Hair follicular keratinocyte (primary cell): Measurements from ENCODE around the gene LRRC74A. TPM values are rescaled to one million over a fixed set of nuclear protein-coding genes. Genes with fewer than 3 reads are reported as not detected.

ENCODE experiments used
- total RNA-seq: library from RNA; depleted of rRNA; stranded (reverse); fragments of >200 nt; gene quantifications from 2 replicates; pipeline ENCODE4 v1.2.3, GENCODE V29; 2015

The LRRC74A gene
- total RNA-seq = not detected in 2 replicates

DNA sequence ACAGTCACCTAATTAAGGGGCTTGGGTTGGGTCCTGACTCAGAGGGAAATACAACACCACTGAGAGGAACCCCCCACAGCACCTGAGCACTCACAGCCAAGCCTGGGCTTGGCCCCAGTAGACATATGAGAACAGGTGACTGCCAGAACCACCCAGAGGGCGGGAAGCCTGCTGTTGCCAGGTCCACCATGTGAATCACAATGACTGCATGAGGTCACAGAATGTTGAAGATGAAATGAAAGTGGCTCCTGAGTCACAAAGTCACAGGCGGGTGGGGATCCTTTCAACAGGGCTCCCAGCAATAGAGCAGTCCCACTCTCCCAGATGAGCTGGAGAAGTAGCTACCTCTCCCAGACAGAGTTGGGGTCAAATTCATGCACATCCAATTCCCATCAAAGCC, at the start of gene LRRC74A:
Gene LRRC74A (plus strand): TSS at position 287 of the 400 bp plus-strand sequence. CDS start 290 bp downstream, outside the sequence.

GRCh38 chr14:76812422-76813383, 13.5 kb upstream of the LRRC74A start, which contains the start of gene ANGEL1:
Gene ANGEL1, minus strand, starts transcription at chr14:76812882. Its CDS starts 55 bp downstream, at chr14:76812827.

Other genes starting within 250 kb of the LRRC74A start
- gene VASH1, start 64.9 kb upstream of the LRRC74A start, total RNA-seq = 0.16 TPM in 1 of 2 replicates, not detected in the other
- gene ANGEL1, start 13.5 kb upstream of the LRRC74A start, total RNA-seq = 8.4 and 13.0 TPM in 2 replicates
- gene IRF2BPL, start 202.3 kb downstream of the LRRC74A start, total RNA-seq = 52.6 and 75.9 TPM in 2 replicates